MCF 10A (cell line): ENCODE results near the gene MAP1A. TPM values are rescaled to one million over a fixed set of nuclear protein-coding genes. Genes with fewer than 3 reads are reported as not detected.
"Not testable (repeated sequence)": the region's sequence is repeated elsewhere in the genome, so short reads cannot be mapped to it uniquely, and the experiment has no call there.

ENCODE experiments used
- BruUV-seq: library from RNA; stranded (reverse); fragments of 400-500 nt; replicated peaks from 2 replicates; lab custom pipeline; 2021; lab: Mats Ljungman, UMichigan
- CTCF ChIA-PET: fragments of 300-600 bp; sonication (Branson Sonifier 250); formaldehyde crosslinking; extraction: SDS; loops from one replicate; lab custom pipeline; 2021; ENCODE audit warnings: antibody characterized with exemption, inconsistent platforms; lab: Yijun Ruan, JAX
- POLR2A ChIA-PET: fragments of 300-600, 350-650 bp; sonication (Branson Sonifier 250); formaldehyde crosslinking; extraction: SDS; loops from one replicate; lab custom pipeline; 2020; ENCODE audit warnings: antibody characterized with exemption, inconsistent platforms; lab: Yijun Ruan, JAX
- DNase-seq: peaks from one replicate; pipeline ENCODE4 v3.0.0-alpha.2; 2018; ENCODE audit not compliant: unreplicated experiment
- H3K27ac Mint-ChIP-seq: one replicate; pipeline ENCODE4 v1.8.0; 2022; ENCODE audit warnings: mild to moderate bottlenecking, low read depth, mixed read lengths; ENCODE audit not compliant: unreplicated experiment
- H3K27me3 Mint-ChIP-seq: one replicate; pipeline ENCODE4 v1.8.0; 2022; ENCODE audit warnings: mixed read lengths; ENCODE audit not compliant: insufficient read depth, unreplicated experiment
- H3K36me3 Mint-ChIP-seq: one replicate; pipeline ENCODE4 v1.8.0; 2022; ENCODE audit warnings: mild to moderate bottlenecking, moderate library complexity, mixed read lengths; ENCODE audit not compliant: insufficient read depth, unreplicated experiment
- H3K4me1 Mint-ChIP-seq: one replicate; pipeline ENCODE4 v1.8.0; 2022; ENCODE audit warnings: mixed read lengths; ENCODE audit not compliant: insufficient read depth, unreplicated experiment
- H3K4me3 Mint-ChIP-seq: one replicate; pipeline ENCODE4 v1.8.0; 2022; ENCODE audit warnings: mild to moderate bottlenecking, moderate library complexity, mixed read lengths; ENCODE audit not compliant: unreplicated experiment
- H3K9me3 Mint-ChIP-seq: one replicate; pipeline ENCODE4 v1.8.0; 2022; ENCODE audit warnings: mixed read lengths; ENCODE audit not compliant: unreplicated experiment
- CTCF ChIP-seq: fragments of 200-600 bp; IDR thresholded peaks from one replicate; pipeline ENCODE4 v1.8.0; 2022; ENCODE audit warnings: antibody characterized with exemption, mild to moderate bottlenecking; ENCODE audit not compliant: unreplicated experiment
- intact Hi-C: fragments of 100-400 bp; cut with micrococcal nuclease; formaldehyde crosslinking; loops from 2 replicates; pipeline ENCODE4 v1.14.1; 2022
- total RNA-seq: library from RNA; stranded (reverse); gene quantifications from 2 replicates; pipeline ENCODE4 v1.2.3, GENCODE V29; 2022

MAP1A gene
- total RNA-seq, 1 experiment from 2014 or later = 0.09 TPM

DNA sequence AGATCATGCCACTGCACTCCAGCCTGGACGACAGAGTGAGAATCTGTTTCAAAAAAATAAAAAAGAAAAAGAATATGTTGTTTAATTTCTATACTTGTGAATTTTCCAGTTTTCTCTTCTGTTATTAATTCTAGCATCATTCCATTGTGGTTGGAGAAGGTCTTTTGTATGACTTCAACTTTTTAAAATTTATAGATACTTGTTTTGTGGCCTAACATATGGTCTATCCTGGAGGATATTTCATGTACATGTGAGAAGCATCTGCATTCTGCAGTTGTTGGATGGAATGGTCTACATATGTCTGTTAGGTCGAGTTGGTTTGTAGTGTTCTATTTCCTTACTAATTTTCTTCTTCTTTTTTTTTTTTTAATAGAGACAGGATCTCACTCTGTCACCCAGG lies 35.6 kb downstream of the MAP1A start:
- H3K9me3 Mint-ChIP-seq = no peaks in the 10 kb centered on the region
- TF ChIP-seq CTCF = no peak
- POLR2A ChIA-PET = interaction anchor here (0.6 kb wide), 1 partner anchor 554 kb away, joined by 4 read pairs; no protein-coding TSS in a partner anchor
- no peak overlapping the region for H3K4me3 Mint-ChIP-seq
- CTCF ChIA-PET = interaction anchor here (0.8 kb wide), 1 partner anchor 23 kb away, joined by 3 read pairs; no protein-coding TSS in a partner anchor
- H3K27me3 Mint-ChIP-seq = no peaks in the 10 kb centered on the region
- no peak overlapping the region for H3K27ac Mint-ChIP-seq
- no peak for DNase-seq
- H3K4me1 Mint-ChIP-seq = no peaks in the 10 kb centered on the region
- H3K36me3 Mint-ChIP-seq = peaks cover 46% of the 10 kb centered on the region
- BruUV-seq = no TSS peak
- intact Hi-C loops = no loop called here

- H3K27me3 Mint-ChIP-seq, intact Hi-C loops, H3K27ac Mint-ChIP-seq, H3K4me3 Mint-ChIP-seq, CTCF ChIA-PET, POLR2A ChIA-PET, DNase-seq, H3K4me1 Mint-ChIP-seq, BruUV-seq, H3K36me3 Mint-ChIP-seq, H3K9me3 Mint-ChIP-seq: not testable (repeated sequence)
Observed at GRCh38 chr15:43562753-43563152, 45.3 kb downstream of the MAP1A start.

- H3K27ac Mint-ChIP-seq, H3K36me3 Mint-ChIP-seq, POLR2A ChIA-PET, intact Hi-C loops, DNase-seq, H3K27me3 Mint-ChIP-seq, CTCF ChIA-PET, H3K9me3 Mint-ChIP-seq, BruUV-seq, H3K4me3 Mint-ChIP-seq, H3K4me1 Mint-ChIP-seq: not testable (repeated sequence)
Observed at GRCh38 chr15:43563793-43564192, 46.4 kb downstream of the MAP1A start.

- H3K9me3 Mint-ChIP-seq, CTCF ChIA-PET, intact Hi-C loops, DNase-seq, H3K36me3 Mint-ChIP-seq, H3K27me3 Mint-ChIP-seq, H3K27ac Mint-ChIP-seq, H3K4me1 Mint-ChIP-seq, BruUV-seq, POLR2A ChIA-PET, H3K4me3 Mint-ChIP-seq: not testable (repeated sequence)
Observed at GRCh38 chr15:43566615-43567014, 49.2 kb downstream of the MAP1A start.

DNA sequence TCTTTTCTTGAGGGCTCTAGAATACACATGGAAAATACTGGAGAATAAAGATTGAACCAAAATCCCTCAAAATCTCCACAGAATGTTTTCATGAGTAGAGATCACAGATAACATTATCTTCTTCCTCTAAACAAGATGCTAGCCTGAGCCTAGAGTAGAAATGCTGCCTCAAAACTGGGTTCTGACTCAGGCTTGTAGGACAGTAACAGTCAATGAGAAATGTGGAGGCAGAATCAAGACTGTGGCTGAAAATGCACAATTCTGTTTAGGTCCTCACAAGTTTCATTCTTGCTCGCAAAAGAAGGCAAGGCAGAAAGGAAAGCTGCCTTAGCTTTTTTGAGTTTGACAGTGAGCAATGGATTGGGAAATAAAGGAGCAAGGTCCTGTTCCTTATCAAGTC lies 57.2 kb downstream of the MAP1A start:
- H3K36me3 Mint-ChIP-seq, H3K4me3 Mint-ChIP-seq, H3K9me3 Mint-ChIP-seq, CTCF ChIA-PET, POLR2A ChIA-PET, H3K27me3 Mint-ChIP-seq, H3K27ac Mint-ChIP-seq, H3K4me1 Mint-ChIP-seq, intact Hi-C loops, DNase-seq, BruUV-seq: not testable (repeated sequence)

Other genes with a start within 250 kb of the MAP1A start
- not detected in 2 replicates for gene TGM7, start 215.4 kb upstream of the MAP1A start, total RNA-seq
- gene LCMT2, start 187.0 kb upstream of the MAP1A start, total RNA-seq = 8.7 and 9.8 TPM in 2 replicates
- 38.7 and 38.9 TPM in 2 replicates for gene ZSCAN29, start 146.6 kb upstream of the MAP1A start, total RNA-seq
- gene TUBGCP4, start 146.5 kb upstream of the MAP1A start, total RNA-seq = 23.3 and 31.4 TPM in 2 replicates
- gene TP53BP1, start 24.5 kb upstream of the MAP1A start, total RNA-seq = 38.8 and 53.5 TPM in 2 replicates
- gene PPIP5K1, start 72.6 kb downstream of the MAP1A start, total RNA-seq = 56.8 and 64.0 TPM in 2 replicates
- gene CKMT1B, start 76.4 kb downstream of the MAP1A start, total RNA-seq = 10.8 and 19.0 TPM in 2 replicates
- gene STRC, start 101.2 kb downstream of the MAP1A start, total RNA-seq = 0.98 and 1.0 TPM in 2 replicates
- gene CATSPER2, start 131.2 kb downstream of the MAP1A start, total RNA-seq = 7.0 and 7.5 TPM in 2 replicates
- 11.4 and 27.5 TPM in 2 replicates for gene CKMT1A, start 176.3 kb downstream of the MAP1A start, total RNA-seq
- gene PDIA3, start 228.8 kb downstream of the MAP1A start, total RNA-seq = 630 and 765 TPM in 2 replicates